ENCODE data around the gene PXDN.
A peak's percentile ranks its signal among the peaks of the same experiment; 100 is the strongest.
"Not testable (repeated sequence)": the region's sequence is repeated elsewhere in the genome, so short reads cannot be mapped to it uniquely, and the experiment has no call there.

PXDN gene

DNA sequence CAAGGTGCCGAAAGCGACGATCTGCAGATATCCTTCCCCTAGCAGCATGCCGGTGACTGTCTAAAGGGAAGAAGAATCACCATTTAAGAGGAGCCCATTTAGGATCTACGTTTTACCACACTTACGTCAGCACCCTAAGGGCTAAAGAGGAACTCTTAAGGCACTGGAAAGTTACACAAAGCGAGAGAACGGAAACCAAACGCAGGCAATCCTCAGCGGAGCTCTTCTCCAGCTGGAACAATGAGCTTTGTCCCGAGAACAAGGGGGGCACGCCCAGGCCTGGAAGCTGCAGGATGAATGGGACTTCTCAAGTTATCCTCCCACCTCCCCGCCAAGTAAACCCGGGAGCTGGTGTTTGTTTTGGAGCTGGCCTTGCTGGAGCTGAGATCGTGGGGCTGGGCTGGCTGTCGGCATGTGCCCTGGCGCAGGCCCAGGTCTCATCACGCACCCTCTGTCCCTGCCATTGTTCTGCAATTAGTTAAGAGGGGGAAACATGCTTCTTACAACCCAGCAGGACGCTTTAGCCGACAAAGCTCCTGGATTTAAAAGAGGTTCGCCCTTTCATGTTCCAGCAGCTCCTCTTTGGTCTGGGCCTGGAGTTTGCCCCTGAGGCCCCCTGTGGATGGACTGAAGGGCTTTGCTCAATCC lies 36.4 kb downstream of the PXDN start:
- no peaks in the 10 kb centered on the region for H3K27me3 ChIP-seq (ENCODE audit: insufficient read depth, low read depth, severe bottlenecking)
- H3K36me3 ChIP-seq = no peaks in the 10 kb centered on the region
- no peak overlapping the region for H3K27ac ChIP-seq
- H3K4me3 ChIP-seq (ENCODE audit: low read depth, low read length) = no peak overlapping the region
- no peak for DNase-seq
- H3K9me3 ChIP-seq (ENCODE audit: severe bottlenecking) = no peaks in the 10 kb centered on the region
- TF ChIP-seq, protein P1, sequence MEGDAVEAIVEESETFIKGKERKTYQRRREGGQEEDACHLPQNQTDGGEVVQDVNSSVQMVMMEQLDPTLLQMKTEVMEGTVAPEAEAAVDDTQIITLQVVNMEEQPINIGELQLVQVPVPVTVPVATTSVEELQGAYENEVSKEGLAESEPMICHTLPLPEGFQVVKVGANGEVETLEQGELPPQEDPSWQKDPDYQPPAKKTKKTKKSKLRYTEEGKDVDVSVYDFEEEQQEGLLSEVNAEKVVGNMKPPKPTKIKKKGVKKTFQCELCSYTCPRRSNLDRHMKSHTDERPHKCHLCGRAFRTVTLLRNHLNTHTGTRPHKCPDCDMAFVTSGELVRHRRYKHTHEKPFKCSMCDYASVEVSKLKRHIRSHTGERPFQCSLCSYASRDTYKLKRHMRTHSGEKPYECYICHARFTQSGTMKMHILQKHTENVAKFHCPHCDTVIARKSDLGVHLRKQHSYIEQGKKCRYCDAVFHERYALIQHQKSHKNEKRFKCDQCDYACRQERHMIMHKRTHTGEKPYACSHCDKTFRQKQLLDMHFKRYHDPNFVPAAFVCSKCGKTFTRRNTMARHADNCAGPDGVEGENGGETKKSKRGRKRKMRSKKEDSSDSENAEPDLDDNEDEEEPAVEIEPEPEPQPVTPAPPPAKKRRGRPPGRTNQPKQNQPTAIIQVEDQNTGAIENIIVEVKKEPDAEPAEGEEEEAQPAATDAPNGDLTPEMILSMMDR (IDR thresholded peaks at IDR 0.05; ENCODE audit: low read depth, low read length) = no peak

DNA sequence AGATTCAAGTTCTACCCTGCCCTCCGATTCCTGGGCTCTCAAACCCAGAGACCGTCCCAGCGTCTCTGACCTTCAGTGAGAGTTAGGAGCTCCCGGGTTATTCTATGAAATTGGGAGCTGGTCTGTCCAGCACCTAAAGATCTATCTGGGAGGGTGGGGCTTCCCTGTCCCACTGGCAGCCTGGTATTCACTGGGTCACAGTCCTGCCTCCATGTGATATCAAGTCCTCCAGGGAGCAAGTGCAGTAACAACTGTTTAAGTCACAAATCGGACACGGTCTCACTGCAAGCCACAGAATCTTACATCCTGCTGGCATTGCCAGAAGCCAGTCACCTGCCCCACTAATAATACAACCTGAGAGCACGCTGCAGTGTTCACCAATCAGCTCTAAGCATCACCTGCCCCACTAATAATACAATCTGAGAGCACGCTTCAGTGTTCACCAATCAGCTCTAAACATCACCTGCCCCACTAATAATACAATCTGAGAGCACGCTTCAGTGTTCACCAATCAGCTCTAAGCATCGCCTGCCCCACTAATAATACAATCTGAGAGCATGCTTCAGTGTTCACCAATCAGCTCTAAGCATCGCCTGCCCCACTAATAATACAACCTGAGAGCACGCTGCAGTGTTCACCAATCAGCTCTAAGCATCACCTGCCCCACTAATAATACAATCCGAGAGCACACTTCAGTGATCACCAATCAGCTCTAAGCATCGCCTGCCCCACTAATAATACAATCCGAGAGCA lies 38.0 kb downstream of the PXDN start:
- H3K27me3 ChIP-seq (ENCODE audit: insufficient read depth, low read depth, severe bottlenecking); H3K9me3 ChIP-seq (ENCODE audit: severe bottlenecking); H3K4me3 ChIP-seq (ENCODE audit: low read depth, low read length); DNase-seq; H3K27ac ChIP-seq; H3K36me3 ChIP-seq: not testable (repeated sequence)

DNA sequence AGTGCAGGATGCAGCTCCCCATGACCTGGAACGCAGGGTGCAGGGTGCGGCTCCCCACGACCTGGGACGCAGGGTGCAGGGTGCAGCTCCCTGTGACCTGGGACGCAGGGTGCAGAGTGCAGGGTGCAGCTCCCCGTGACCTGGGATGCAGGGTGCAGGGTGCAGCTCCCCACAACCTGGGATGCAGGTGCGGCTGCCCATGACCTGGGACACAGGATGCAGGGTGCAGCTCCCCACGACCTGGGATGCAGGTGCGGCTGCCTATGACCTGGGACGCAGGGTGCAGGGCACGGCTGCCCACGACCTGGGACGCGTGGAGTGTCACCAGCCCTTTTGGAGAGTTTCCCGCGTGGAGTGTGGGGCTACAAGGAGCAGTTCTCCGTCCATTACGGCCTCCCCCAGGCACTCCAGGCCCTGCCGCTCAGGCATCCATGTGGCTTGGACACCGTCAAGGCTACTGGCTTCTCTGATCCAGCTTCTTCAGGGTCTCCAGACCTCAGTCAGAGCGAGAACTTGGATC lies 38.7 kb downstream of the PXDN start:
- Histone ChIP-seq H3K4me3 (ENCODE audit: low read depth, low read length) (no peak overlapping the region), H3K27ac (no peak overlapping the region), H3K36me3 (no peaks in the 10 kb centered on the region), H3K27me3 (ENCODE audit: insufficient read depth, low read depth, severe bottlenecking) (no peaks in the 10 kb centered on the region), H3K9me3 (ENCODE audit: severe bottlenecking) (no peaks in the 10 kb centered on the region)
- TF ChIP-seq, protein P1 (IDR thresholded peaks at IDR 0.05; ENCODE audit: low read depth, low read length) = no peak
- DNase-seq = no peak

DNA sequence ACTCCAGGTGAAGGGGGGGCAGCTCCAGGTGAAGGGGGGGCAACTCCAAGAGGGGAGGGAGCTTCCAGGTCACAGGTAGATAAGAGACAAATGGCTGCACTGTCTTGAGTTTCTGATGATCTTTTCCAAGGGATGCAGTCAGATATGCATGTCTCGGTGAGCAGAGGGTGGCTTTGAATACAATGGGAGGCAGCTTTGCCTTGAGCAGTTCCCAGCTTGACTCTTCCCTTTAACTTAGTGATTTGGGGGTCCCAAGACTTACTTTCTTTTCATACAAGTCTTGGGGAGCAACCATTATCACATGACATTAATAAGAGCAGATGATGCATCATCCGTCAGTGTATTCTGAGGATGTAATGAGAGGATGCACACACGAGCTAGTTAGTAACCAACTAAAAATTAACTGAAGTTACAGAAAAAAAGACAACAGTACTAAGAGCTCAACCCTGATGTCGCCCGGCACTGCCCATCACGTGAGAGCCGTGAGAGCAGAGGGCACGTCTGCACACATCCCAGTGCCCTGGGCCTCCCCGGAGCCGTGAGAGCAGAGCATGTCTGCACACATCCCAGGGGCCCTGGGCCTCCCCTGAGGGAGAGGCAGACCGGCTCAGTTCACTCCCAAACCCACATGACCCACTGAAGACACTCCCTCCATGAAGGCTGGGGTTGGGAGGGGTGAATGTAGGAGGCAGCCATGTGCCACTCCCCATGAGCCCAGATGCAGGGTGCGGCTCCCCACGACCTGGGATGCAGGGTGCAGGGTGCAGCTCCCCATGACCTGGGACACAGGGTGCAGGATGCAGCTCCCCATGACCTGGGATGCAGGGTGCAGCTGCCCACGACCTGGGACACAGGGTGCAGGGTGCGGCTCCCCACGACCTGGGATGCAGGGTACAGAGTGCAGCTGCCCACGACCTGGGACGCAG lies 39.4 kb downstream of the PXDN start:
- Histone ChIP-seq H3K36me3 (no peaks in the 10 kb centered on the region), H3K27me3 (ENCODE audit: insufficient read depth, low read depth, severe bottlenecking) (no peaks in the 10 kb centered on the region), H3K4me3 (ENCODE audit: low read depth, low read length) (no peak overlapping the region), H3K27ac (no peak overlapping the region), H3K9me3 (ENCODE audit: severe bottlenecking) (no peaks in the 10 kb centered on the region)
- no peak for DNase-seq
- TF ChIP-seq, protein P1 (IDR thresholded peaks at IDR 0.05; ENCODE audit: low read depth, low read length) = no peak

DNA sequence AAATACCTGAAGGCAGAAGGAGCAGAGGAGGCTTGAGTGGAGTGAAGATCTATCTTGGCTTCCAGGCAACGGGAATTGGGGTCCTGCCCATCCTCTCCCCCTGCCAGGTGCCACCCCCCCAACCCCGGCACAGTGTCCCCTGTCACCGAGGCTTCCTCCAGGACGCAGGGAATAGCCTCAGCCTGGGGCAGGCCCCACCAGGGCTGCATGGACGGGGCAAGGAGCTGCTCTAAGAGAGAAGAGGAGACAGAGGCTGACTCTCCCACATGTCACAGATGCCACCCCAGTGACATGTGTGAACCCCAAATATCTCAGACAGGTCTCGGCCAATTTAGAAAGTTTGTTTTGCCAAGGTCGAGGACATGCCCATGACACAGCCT lies 42.1 kb downstream of the PXDN start:
- H3K4me3 ChIP-seq (ENCODE audit: low read depth, low read length) = no peak overlapping the region
- DNase-seq = no peak
- no peaks in the 10 kb centered on the region for H3K36me3 ChIP-seq
- no peaks in the 10 kb centered on the region for H3K27me3 ChIP-seq (ENCODE audit: insufficient read depth, low read depth, severe bottlenecking)
- TF ChIP-seq, protein P1 (IDR thresholded peaks at IDR 0.05; ENCODE audit: low read depth, low read length) = no peak
- no peaks in the 10 kb centered on the region for H3K9me3 ChIP-seq (ENCODE audit: severe bottlenecking)
- H3K27ac ChIP-seq = peak overlapping the region; percentile 23

All from WERI-Rb-1 (cell line).